Mesodermal cell (in vitro differentiated cells): ENCODE data around the gene ABCC1.
"Not testable (repeated sequence)": the region's sequence is repeated elsewhere in the genome, so short reads cannot be mapped to it uniquely, and the experiment has no call there.

ENCODE experiments used
- H3K27ac ChIP-seq: 2 replicates; pipeline ENCODE4 v1.7.0; 2013; ENCODE audit warnings: mild to moderate bottlenecking, low read depth, low read length, moderate library complexity; ENCODE audit not compliant: severe bottlenecking
- H3K36me3 ChIP-seq: 2 replicates; pipeline ENCODE4 v1.7.1; 2013; ENCODE audit warnings: mild to moderate bottlenecking, low read length, moderate library complexity; ENCODE audit not compliant: control insufficient read depth, insufficient read depth
- H3K4me1 ChIP-seq: one replicate; pipeline ENCODE4 v1.7.1; 2013; ENCODE audit warnings: mild to moderate bottlenecking, low read length; ENCODE audit not compliant: insufficient read depth, control insufficient read depth, poor library complexity, severe bottlenecking
- H3K4me3 ChIP-seq: 2 replicates; pipeline ENCODE4 v1.7.0; 2013; ENCODE audit warnings: low read length, control low read depth, mild to moderate bottlenecking; ENCODE audit not compliant: insufficient read depth, poor library complexity, severe bottlenecking; ENCODE audit errors: extremely low read depth
- H3K9me3 ChIP-seq: 2 replicates; pipeline ENCODE4 v1.7.1; 2013; ENCODE audit warnings: mild to moderate bottlenecking, low read length, moderate library complexity; ENCODE audit not compliant: control insufficient read depth
- WGBS, 2 experiments: methylation state at CpG; one replicate each; pipeline ENCODE4 v1.1.5; 2013; ENCODE audit warnings: missing lambda C conversion rate in 2 of 2; ENCODE audit not compliant: insufficient coverage in 2 of 2; 5-methylcytosine and 5-hydroxymethylcytosine counted together

ABCC1 gene

DNA sequence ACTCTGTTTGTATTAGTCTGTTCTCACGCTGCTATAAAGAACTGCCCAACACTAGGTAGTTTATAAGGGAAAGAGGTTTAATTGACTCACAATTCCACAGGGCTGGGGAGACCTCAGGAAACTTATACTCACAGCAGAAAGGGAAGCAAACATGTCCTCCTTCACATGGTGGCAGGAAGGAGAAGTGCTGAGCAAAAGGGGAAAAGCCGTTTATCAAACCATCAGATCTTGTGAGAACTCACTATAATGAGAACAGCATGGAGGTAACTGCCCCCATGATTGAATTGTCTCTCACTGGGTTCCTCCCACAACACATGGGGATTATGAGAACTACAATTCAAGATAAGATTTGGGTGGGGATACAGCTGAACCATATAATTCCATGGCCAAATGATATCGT, 30.9 kb downstream of the ABCC1 start:
- peaks cover 45% of the 10 kb centered on the region for H3K9me3 ChIP-seq
- no peaks in the 10 kb centered on the region for H3K4me1 ChIP-seq
- H3K36me3 ChIP-seq: peaks cover 42% of the 10 kb centered on the region
- no peak overlapping the region for H3K4me3 ChIP-seq
- 89 to 100% methylated on average over 1 to 2 of the region's 3 CpGs for WGBS, 2 experiments
- no peak overlapping the region for H3K27ac ChIP-seq

DNA sequence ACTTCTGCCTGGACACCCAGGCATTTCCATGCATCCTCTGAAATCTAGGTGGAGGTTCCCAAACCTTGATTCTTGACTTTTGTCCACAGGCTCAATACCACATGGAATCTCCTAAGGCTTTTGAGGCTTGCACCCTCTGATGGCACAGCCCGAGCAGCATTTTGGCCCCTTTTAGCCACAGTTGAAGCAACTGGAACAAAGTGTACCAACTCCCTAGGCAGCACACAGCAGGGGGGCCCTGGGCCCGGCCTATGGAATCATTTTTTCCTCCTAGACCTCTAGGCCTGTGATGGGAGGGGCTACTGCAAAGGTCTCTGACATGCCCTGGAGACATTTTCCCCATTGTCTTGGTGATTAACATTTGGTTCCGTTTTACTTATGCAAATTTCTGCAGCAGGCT, 32.0 kb downstream of the ABCC1 start:
- no peaks in the 10 kb centered on the region for H3K4me1 ChIP-seq
- 50% methylated on average over 2 of the region's 3 CpGs for WGBS, 2 experiments
- H3K36me3 ChIP-seq: peaks cover 42% of the 10 kb centered on the region
- H3K9me3 ChIP-seq: peaks cover 45% of the 10 kb centered on the region
- no peak overlapping the region for H3K27ac ChIP-seq
- no peak overlapping the region for H3K4me3 ChIP-seq

DNA sequence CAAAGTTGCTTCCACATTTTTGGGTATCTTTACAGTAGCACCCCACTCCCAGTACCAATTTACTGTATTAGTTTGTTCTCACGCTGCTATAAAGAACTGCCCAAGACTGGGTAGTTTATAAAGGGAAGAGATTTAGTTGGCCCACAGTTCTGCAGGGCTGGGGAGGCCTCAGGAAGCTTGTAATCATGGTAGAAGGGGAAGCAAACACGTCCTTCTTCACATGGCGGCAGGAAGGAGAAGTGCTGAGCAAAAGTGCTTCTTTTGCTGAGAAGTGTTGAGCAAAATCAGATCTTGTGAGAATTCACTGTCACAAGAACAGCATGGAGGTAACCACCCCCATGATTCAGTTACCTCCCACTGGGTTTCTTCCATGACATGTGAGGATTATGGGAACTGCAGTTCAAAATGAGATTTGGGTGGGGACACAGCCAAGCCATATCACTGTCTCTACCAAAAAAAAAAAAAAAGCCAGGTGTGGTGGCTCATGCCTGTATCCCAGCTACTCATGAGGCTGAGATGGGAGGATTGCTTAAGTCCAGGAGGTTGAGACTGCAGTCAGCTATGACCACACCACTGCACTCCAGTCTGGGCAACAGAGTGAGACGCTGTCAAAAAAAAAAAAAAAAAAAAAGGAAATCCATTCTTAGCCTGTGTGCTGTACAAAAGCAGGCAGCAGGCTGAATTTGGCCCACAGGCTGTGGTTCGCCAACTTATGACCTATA, 32.9 kb downstream of the ABCC1 start:
- not testable (repeated sequence) for H3K4me3 ChIP-seq, H3K4me1 ChIP-seq, H3K27ac ChIP-seq
- Histone ChIP-seq H3K36me3 (peaks cover 40% of the 10 kb centered on the region), H3K9me3 (peaks cover 45% of the 10 kb centered on the region)
- WGBS, 2 experiments: 97 to 100% methylated on average over 2 of the region's 5 CpGs

DNA sequence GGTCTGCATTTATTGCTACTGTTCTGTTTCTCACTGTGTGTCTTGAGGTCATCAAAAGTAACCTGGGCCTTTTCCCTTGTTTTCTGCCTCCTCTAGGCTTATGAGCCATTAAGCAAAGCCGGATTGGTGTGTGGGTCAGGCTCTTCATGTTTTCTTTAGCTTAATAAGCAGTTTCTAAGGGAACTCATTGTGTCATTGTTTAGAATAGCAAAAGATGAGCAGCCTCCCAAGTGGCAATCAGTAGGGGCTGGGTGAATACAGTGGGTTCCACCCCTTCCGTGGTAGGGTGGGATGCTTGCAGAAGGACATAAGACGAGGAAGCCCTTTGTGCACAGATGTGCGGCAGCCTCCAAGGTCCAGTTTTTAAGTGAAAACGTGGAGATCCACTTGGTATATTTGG, 34.5 kb downstream of the ABCC1 start:
- whole genome bisulfite sequencing, 2 experiments: 85 to 93% methylated on average over 4 to 5 of the region's 5 CpGs
- Histone ChIP-seq H3K4me3 (no peak overlapping the region), H3K36me3 (peaks cover 24% of the 10 kb centered on the region), H3K27ac (no peak overlapping the region), H3K4me1 (peaks cover 13% of the 10 kb centered on the region), H3K9me3 (peaks cover 29% of the 10 kb centered on the region)

DNA sequence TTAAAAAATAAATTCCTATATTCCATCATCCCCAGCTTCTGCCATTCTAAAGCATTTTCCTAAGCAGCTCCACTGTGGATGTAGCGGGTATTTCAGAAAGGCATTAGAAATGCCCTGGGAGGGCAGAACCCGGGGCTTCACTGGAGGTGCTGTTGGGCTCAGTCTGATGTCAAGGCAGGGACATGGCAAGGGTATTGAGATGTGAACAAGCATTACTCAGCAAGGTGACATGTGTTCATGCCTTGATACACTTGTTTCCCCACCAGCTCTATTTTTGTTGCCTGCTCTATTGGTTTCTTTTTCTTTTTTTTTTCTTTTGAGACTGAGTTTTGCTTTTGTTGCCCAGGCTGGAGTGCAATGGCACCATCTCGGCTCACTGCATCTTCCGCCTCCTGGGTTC, 35.7 kb downstream of the ABCC1 start:
- peaks cover 17% of the 10 kb centered on the region for H3K9me3 ChIP-seq
- no peak overlapping the region for H3K27ac ChIP-seq
- no peak overlapping the region for H3K4me3 ChIP-seq
- WGBS, 2 experiments: 89 to 100% methylated on average over 3 of the region's 4 CpGs
- H3K36me3 ChIP-seq: peaks cover 21% of the 10 kb centered on the region
- H3K4me1 ChIP-seq: peaks cover 19% of the 10 kb centered on the region

DNA sequence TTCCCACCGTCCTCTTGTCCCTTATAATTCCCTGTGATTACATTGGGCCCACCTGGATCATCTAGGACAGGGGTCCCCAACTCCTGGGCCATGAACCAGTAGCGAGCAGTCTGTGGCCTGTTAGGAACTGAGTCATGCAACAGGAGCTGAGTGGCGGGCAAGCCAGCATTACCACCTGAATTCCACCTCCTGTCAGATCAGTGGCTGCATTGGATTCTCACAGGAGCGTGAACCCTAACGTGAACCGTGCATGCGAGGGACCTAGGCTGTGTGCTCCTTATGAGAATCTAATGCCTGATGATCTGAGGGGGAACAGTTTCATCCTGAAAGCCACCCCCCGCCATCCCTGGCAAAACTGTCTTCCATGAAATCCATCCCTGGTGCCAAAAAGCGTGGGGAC, 36.8 kb downstream of the ABCC1 start:
- Histone ChIP-seq H3K4me3 (no peak overlapping the region), H3K4me1 (peaks cover 21% of the 10 kb centered on the region), H3K36me3 (peaks cover 19% of the 10 kb centered on the region), H3K9me3 (peaks cover 14% of the 10 kb centered on the region), H3K27ac (no peak overlapping the region)
- 87 to 90% methylated on average over 7 to 8 of the region's 9 CpGs for WGBS, 2 experiments

DNA sequence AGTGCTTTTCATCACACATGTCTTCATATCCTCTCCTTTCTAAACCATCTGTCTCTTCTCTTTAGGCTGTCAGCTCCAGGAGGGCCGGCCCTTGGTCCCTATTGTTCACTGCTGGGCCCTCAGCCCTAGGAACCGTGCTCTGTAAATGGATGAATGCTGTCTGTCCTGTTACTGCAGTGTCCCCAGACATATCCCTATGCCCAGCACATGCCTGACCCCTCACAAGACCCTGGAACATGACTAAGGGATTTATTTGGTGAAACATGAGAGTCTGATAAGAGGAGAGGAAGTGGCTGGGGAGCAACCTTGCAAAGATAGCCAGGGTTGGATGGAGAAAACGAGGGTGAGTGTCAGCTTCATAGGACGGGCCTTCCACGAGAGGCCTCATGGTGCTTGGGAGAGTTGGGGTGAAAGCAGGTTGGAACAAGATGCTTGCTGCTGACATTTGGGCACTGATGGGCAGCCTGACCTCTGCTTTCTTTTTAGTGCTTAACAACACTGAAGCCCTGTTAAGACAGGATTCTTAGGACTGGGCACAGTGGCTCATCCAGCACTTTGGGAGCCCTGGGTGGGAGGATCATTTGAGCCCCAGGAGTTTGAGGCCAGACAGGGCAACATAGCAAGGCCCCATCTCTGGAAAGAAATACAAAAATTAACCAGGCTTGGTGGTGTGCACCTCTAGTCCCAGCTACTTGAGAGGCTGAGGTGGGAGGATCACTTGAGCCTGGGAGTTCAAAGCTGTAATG, 39.0 kb downstream of the ABCC1 start:
- 68 to 89% methylated on average over 3 to 5 of the region's 5 CpGs for WGBS, 2 experiments
- peak overlapping the region; percentile 73 for H3K27ac ChIP-seq
- H3K9me3 ChIP-seq: no peaks in the 10 kb centered on the region
- H3K4me1 ChIP-seq: peaks cover 21% of the 10 kb centered on the region
- H3K4me3 ChIP-seq: no peak overlapping the region
- H3K36me3 ChIP-seq: peaks cover 15% of the 10 kb centered on the region

DNA sequence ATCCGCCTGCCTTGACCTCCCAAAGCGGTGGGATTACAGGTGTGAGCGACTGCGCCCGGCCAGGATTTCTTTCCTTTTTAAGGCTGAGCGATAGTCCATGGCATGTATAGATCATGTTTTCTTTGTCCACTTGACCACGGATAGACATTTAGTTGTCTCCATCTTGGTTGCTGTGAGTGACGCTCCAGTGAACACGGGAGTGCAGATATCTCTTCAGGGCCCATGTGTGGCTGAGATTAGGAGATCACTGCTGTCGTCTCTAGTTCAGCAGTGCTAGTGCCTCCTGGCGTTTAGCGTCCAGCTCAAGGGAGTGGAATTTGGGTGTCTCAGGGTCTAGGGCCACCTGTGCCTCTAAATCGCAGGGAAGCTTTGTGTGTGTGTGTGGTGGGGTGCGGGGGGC, 41.5 kb downstream of the ABCC1 start:
- Histone ChIP-seq H3K36me3 (peaks cover 9% of the 10 kb centered on the region), H3K4me3 (no peak overlapping the region), H3K9me3 (no peaks in the 10 kb centered on the region), H3K27ac (no peak overlapping the region), H3K4me1 (peaks cover 21% of the 10 kb centered on the region)
- 83 to 91% methylated on average over 11 to 12 of the region's 14 CpGs for WGBS, 2 experiments

DNA sequence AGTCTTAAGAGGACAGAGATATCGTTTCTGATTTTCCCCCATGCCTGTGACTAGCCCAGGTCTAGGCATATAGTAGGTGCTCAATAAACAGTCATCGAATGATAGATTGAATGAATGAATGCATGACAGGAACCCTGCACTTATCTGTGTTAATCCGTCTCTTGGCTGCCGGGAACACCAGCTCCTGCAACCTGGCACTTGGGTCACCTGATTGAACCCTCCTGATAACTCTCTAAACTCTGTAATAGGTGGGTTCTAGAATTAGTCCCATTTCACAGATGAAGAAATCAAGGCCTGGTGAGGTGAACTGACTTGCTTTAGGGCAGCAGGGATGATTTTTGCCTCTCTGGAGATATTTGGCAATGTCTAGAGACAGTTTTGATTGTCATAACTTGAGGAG, 43.7 kb downstream of the ABCC1 start:
- H3K9me3 ChIP-seq: no peaks in the 10 kb centered on the region
- H3K4me3 ChIP-seq: no peak overlapping the region
- no peak overlapping the region for H3K27ac ChIP-seq
- peaks cover 14% of the 10 kb centered on the region for H3K4me1 ChIP-seq
- peaks cover 9% of the 10 kb centered on the region for H3K36me3 ChIP-seq
- WGBS, 2 experiments: 88 to 97% methylated on average over 4 of the region's 4 CpGs

DNA sequence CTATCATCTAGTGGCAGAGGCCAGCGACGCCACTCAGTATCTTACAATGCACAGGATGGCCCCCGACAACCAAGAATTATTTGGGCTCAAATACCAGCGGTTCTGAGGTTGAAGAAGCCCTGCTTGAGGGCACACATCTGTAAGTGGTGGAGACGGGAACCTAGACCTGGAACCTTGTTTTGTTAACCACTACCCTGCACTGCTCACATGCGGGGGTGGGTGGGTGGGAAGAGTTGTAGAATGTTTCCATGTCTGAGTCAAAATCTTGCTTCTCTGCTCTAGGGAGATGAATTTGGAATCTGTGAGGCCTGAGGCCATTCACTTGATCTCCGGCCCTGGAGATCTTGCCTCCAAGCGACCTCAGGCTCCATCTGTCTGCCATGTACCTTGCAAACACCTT, 44.1 kb downstream of the ABCC1 start:
- 92 to 96% methylated on average over 5 to 6 of the region's 8 CpGs for WGBS, 2 experiments
- no peak overlapping the region for H3K27ac ChIP-seq
- H3K4me3 ChIP-seq: no peak overlapping the region
- H3K4me1 ChIP-seq: peaks cover 13% of the 10 kb centered on the region
- H3K36me3 ChIP-seq: peaks cover 9% of the 10 kb centered on the region
- H3K9me3 ChIP-seq: no peaks in the 10 kb centered on the region
